Measurements from ENCODE around the gene LY6G6C. TPM values are rescaled to one million over a fixed set of nuclear protein-coding genes. Genes with fewer than 3 reads are reported as not detected.
A peak's percentile ranks its signal among the peaks of the same experiment; 100 is the strongest.

Gene LY6G6C
- total and polyA plus RNA-seq, 2 of the 13 experiments (the other 11 are each of a cell fraction or from before 2014, with no cell fraction given) = 0.15 TPM; not detected in 1

GRCh38 chr6:31736021-31736767 lies 14.6 kb upstream of the LY6G6C start, which contains the start of gene CLIC1 (continued):
- TF ChIP-seq GLI4 (CRISPR knock-in tag; IDR thresholded peaks at IDR 0.05; ENCODE audit: borderline replicate concordance) (peak; percentile 7; the same call in 1 of the 2 replicates), MAFF (IDR thresholded peaks at IDR 0.05; ENCODE audit: low read depth, low read length) (no peak), KDM5A (IDR thresholded peaks at IDR 0.05; ENCODE audit: borderline replicate concordance, low read length) (peak; percentile 63), ZNF792 (CRISPR knock-in tag; IDR thresholded peaks at IDR 0.05) (peak; percentile 72), RORA (CRISPR knock-in tag; IDR thresholded peaks at IDR 0.05) (no peak), SAP130 (CRISPR knock-in tag; IDR thresholded peaks at IDR 0.05; ENCODE audit: low read depth) (peak; percentile 98), CC2D1A (CRISPR knock-in tag; IDR thresholded peaks at IDR 0.05) (no peak), ZBTB44 (CRISPR knock-in tag; IDR thresholded peaks at IDR 0.05) (no peak), SIN3A (IDR thresholded peaks at IDR 0.05; ENCODE audit: borderline replicate concordance, low read depth, low read length) (peak; percentile 87; the same call in 1 of the 2 replicates), ZNF652 (CRISPR knock-in tag; IDR thresholded peaks at IDR 0.05; ENCODE audit: borderline replicate concordance, low read depth) (no peak), ZNF441 (CRISPR knock-in tag; IDR thresholded peaks at IDR 0.05; ENCODE audit: borderline replicate concordance) (peak; percentile 69; the same call in 1 of the 2 replicates), HMGA1 (CRISPR knock-in tag; conservative IDR thresholded peaks at IDR 0.05) (no peak), ZNF362 (CRISPR knock-in tag; IDR thresholded peaks at IDR 0.05; ENCODE audit: borderline replicate concordance) (no peak), ZBTB2 (CRISPR knock-in tag; IDR thresholded peaks at IDR 0.05; ENCODE audit: low read depth) (peak; percentile 42; the same call in 1 of the 2 replicates), ZNF782 (CRISPR knock-in tag; IDR thresholded peaks at IDR 0.05; ENCODE audit: borderline replicate concordance) (no peak), ZNF256 (CRISPR knock-in tag; conservative IDR thresholded peaks at IDR 0.05) (0 out of 2 replicates have a peak, but pooled peaks have one; percentile 21), CCDC6 (CRISPR knock-in tag; IDR thresholded peaks at IDR 0.05) (no peak), PAXIP1 (CRISPR knock-in tag; conservative IDR thresholded peaks at IDR 0.05) (peak; percentile 65), SETDB1 (CRISPR knock-in tag; IDR thresholded peaks at IDR 0.05; ENCODE audit: borderline replicate concordance) (no peak), ZNF629 (CRISPR knock-in tag; conservative IDR thresholded peaks at IDR 0.05) (no peak), TGIF2 (CRISPR knock-in tag; IDR thresholded peaks at IDR 0.05) (peak; percentile 91), ZNF331 (CRISPR knock-in tag; IDR thresholded peaks at IDR 0.05) (peak; percentile 84), FOSL2 (CRISPR knock-in tag; IDR thresholded peaks at IDR 0.05) (peak; percentile 98)

Measured in HepG2 (cell line).